Neuron (in vitro differentiated cells): ENCODE measurements around the gene CPLX1.

Experiments used
- H2AFZ ChIP-seq: one replicate; pipeline ENCODE4 v1.6.1; 2013; ENCODE audit warnings: low read depth, mild to moderate bottlenecking, inconsistent platforms, low read length, moderate library complexity
- H3K27me3 ChIP-seq: one replicate; pipeline ENCODE4 v1.6.1; 2013; ENCODE audit warnings: low read length; ENCODE audit not compliant: insufficient read depth
- H3K36me3 ChIP-seq: one replicate; pipeline ENCODE4 v1.6.1; 2013; ENCODE audit warnings: low read length; ENCODE audit not compliant: insufficient read depth
- H3K4me1 ChIP-seq: one replicate; pipeline ENCODE4 v1.6.1; 2013; ENCODE audit warnings: low read length; ENCODE audit not compliant: insufficient read depth
- H3K4me3 ChIP-seq: 2 replicates; pipeline ENCODE4 v1.5.1; 2013; ENCODE audit warnings: mild to moderate bottlenecking, low read length, moderate library complexity
- H3K9me3 ChIP-seq: one replicate; pipeline ENCODE4 v1.6.1; 2013; ENCODE audit warnings: low read length

The CPLX1 gene

DNA sequence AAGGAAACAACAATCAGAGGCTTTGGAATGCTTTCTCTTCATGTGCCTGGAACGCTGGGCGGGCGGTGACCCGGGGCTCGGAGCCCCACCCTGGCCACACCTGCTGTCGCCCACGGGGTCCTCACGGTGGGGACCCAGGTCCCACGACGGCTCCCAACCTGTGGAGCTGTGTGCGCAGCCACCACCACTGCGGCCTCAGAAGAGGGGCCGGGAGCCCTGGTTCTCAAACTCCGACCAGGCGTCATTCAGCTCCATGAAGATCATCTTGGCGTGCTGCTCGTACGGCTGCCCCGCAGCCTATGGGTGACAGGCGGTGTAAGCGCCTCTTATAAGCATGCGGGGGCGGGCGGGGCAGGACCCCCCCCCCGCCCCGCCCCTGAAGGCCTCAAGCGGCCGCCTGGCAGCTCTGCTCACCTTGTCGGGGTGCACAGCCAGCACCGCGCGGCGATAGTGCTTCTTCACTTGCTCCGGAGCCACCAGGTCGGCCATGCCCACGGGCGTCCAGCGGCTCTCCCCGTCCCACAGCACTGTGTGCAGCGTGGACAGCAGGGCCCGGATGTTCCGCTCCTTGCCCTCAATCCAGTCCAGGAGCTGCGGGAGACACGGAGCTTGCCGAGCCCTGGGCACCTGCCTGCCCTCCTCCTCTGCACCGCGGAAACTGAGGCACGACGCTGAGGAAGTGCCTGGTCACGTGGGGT is 23.7 kb upstream of the CPLX1 start:
- no peak overlapping the region for H3K4me3 ChIP-seq
- no peak overlapping the region for H2AFZ ChIP-seq
- no peaks in the 10 kb centered on the region for H3K27me3 ChIP-seq
- no peaks in the 10 kb centered on the region for H3K4me1 ChIP-seq
- peaks cover 28% of the 10 kb centered on the region for H3K36me3 ChIP-seq
- peaks cover 7% of the 10 kb centered on the region for H3K9me3 ChIP-seq

- no peak overlapping the region for H3K4me3 ChIP-seq
- no peaks in the 10 kb centered on the region for H3K27me3 ChIP-seq
- peaks cover 28% of the 10 kb centered on the region for H3K36me3 ChIP-seq
Measured at GRCh38 chr4:848803-849477, 23.0 kb upstream of the CPLX1 start.

GRCh38 chr4:848307-848691 is 22.4 kb upstream of the CPLX1 start:
- Histone ChIP-seq H3K4me1 (no peaks in the 10 kb centered on the region), H3K9me3 (peaks cover 4% of the 10 kb centered on the region), H2AFZ (no peak overlapping the region), H3K36me3 (peaks cover 28% of the 10 kb centered on the region), H3K27me3 (no peaks in the 10 kb centered on the region), H3K4me3 (no peak overlapping the region)

More at GRCh38 chr4:848803-849477, 23.0 kb upstream of the CPLX1 start:
- Histone ChIP-seq H3K4me1 (no peaks in the 10 kb centered on the region), H2AFZ (no peak overlapping the region), H3K9me3 (peaks cover 4% of the 10 kb centered on the region)

GRCh38 chr4:845836-846251 is 19.9 kb upstream of the CPLX1 start:
- H2AFZ ChIP-seq = no peak overlapping the region
- H3K36me3 ChIP-seq = peaks cover 16% of the 10 kb centered on the region
- H3K4me3 ChIP-seq = no peak overlapping the region
- peaks cover 6% of the 10 kb centered on the region for H3K9me3 ChIP-seq
- H3K4me1 ChIP-seq = no peaks in the 10 kb centered on the region
- H3K27me3 ChIP-seq = no peaks in the 10 kb centered on the region

GRCh38 chr4:845233-845835 is 19.4 kb upstream of the CPLX1 start:
- no peak overlapping the region for H3K4me3 ChIP-seq
- H3K4me1 ChIP-seq = no peaks in the 10 kb centered on the region

GRCh38 chr4:844752-845232 is 18.9 kb upstream of the CPLX1 start:
- Histone ChIP-seq H2AFZ (no peak overlapping the region), H3K4me1 (no peaks in the 10 kb centered on the region), H3K4me3 (no peak overlapping the region), H3K36me3 (peaks cover 8% of the 10 kb centered on the region), H3K27me3 (no peaks in the 10 kb centered on the region), H3K9me3 (peaks cover 6% of the 10 kb centered on the region)

More at GRCh38 chr4:845233-845835, 19.4 kb upstream of the CPLX1 start:
- H3K9me3 ChIP-seq = peaks cover 6% of the 10 kb centered on the region
- no peaks in the 10 kb centered on the region for H3K27me3 ChIP-seq
- peaks cover 12% of the 10 kb centered on the region for H3K36me3 ChIP-seq
- H2AFZ ChIP-seq = no peak overlapping the region

- Histone ChIP-seq H3K4me3 (no peak overlapping the region), H3K36me3 (no peaks in the 10 kb centered on the region), H3K4me1 (peaks cover 4% of the 10 kb centered on the region), H3K9me3 (peaks cover 19% of the 10 kb centered on the region), H3K27me3 (no peaks in the 10 kb centered on the region), H2AFZ (no peak overlapping the region)
Measured at GRCh38 chr4:839675-840443, 13.9 kb upstream of the CPLX1 start.

DNA sequence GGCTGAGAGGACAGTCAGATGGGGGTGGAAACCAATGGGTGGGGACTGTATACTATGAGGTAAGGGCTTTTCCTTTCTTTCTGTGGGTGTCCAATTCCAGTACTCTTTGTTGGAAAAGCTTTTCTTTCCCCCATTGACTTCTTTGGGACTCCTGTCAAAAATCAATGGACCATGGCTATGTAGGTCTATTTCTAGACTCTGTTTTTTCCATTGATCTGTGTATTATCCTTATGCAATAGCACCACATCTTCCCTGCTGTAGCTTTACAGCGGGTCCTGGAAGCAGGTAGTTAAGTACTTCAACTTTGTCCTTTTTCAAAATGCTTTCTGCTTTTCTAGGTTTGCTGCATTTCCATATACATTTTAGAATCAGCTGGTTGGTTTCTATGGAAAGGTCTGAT is 11.8 kb upstream of the CPLX1 start:
- H3K4me3 ChIP-seq = no peak overlapping the region
- H3K4me1 ChIP-seq = peaks cover 4% of the 10 kb centered on the region
- H2AFZ ChIP-seq = no peak overlapping the region
- H3K36me3 ChIP-seq = no peaks in the 10 kb centered on the region
- no peaks in the 10 kb centered on the region for H3K27me3 ChIP-seq
- H3K9me3 ChIP-seq = peaks cover 19% of the 10 kb centered on the region

- Histone ChIP-seq H3K9me3 (peaks cover 20% of the 10 kb centered on the region), H3K27me3 (no peaks in the 10 kb centered on the region), H3K4me1 (peaks cover 4% of the 10 kb centered on the region), H3K4me3 (no peak overlapping the region), H3K36me3 (no peaks in the 10 kb centered on the region), H2AFZ (no peak overlapping the region)
Measured at GRCh38 chr4:836750-837301, 10.9 kb upstream of the CPLX1 start.

- H3K27me3 ChIP-seq = no peaks in the 10 kb centered on the region
- no peak overlapping the region for H2AFZ ChIP-seq
- peaks cover 4% of the 10 kb centered on the region for H3K4me1 ChIP-seq
- peaks cover 24% of the 10 kb centered on the region for H3K9me3 ChIP-seq
- no peak overlapping the region for H3K4me3 ChIP-seq
- no peaks in the 10 kb centered on the region for H3K36me3 ChIP-seq
Measured at GRCh38 chr4:836003-836511, 10.1 kb upstream of the CPLX1 start.

DNA sequence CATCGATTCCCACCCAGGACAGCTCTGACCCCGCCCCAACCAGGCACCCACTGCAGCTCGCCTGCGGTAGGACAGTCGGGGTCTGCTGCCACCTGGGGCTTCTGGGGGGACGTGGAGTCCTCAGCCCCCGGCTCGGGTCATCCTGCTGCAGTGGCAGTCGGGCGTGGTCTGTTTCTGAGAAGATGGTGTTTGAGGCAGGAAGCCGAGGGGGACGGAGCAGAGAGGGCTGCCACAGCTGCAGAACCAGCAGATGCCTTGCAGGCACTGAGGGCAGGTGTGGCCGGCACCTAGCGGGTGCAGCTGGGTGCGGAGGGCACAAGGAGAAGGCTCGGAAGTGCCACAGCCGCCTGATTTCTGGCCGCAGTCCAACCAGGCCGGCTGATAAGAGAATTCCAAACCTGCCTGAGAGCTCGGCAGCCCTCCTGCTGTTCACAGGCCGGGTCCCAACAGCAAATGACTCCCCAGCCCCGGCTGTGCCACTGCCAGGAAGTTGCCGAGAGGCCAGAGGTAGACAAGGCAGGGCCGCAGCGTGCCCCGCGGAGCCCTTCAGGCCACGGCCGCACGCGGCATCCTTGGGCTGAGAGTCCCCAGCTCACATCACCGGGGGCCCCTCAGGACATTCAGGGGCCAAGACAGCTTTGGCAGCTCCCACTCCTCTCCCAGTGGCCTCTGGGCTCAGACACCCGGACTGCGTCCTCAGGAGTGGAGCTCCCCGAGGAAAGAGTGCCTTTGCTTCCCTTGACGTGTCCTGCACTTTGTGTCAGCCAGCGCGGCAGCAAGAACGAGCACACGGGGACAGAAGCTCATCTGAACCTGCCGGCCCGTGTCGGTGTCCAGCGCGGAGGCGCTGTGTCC is 9.4 kb upstream of the CPLX1 start:
- Histone ChIP-seq H3K4me1 (peaks cover 4% of the 10 kb centered on the region), H3K27me3 (no peaks in the 10 kb centered on the region), H3K4me3 (no peak overlapping the region), H3K9me3 (peaks cover 24% of the 10 kb centered on the region), H3K36me3 (no peaks in the 10 kb centered on the region), H2AFZ (no peak overlapping the region)
